Keratinocyte (primary cell): ENCODE measurements around the gene CHAF1A. TPM values are rescaled to one million over a fixed set of nuclear protein-coding genes. Genes with fewer than 3 reads are reported as not detected.

ENCODE experiments used
- DNase-seq: peaks from one replicate; pipeline ENCODE4 v3.0.0-alpha.2; 2011; ENCODE audit warnings: low read depth, missing footprints, low spot score
- FAIRE-seq: peaks from 2 replicates; lab custom pipeline; 2011; peaks lifted over from hg19 to GRCh38; lab: Jason Lieb, UNC
- H2AFZ ChIP-seq: 2 replicates; pipeline ENCODE4 v1.6.0; 2012; ENCODE audit warnings: low read length, control low read depth, inconsistent platforms; ENCODE audit not compliant: control insufficient read depth
- H3K27ac ChIP-seq: 2 replicates; pipeline ENCODE4 v1.5.1; 2011; ENCODE audit warnings: low read length; ENCODE audit not compliant: control insufficient read depth, insufficient read depth
- H3K27me3 ChIP-seq: 3 replicates; pipeline ENCODE4 v1.6.0; 2011; ENCODE audit warnings: low read length; ENCODE audit not compliant: control insufficient read depth, insufficient read depth; ENCODE audit errors: extremely low read depth
- H3K36me3 ChIP-seq, 2 experiments: 2 replicates in 1 of 2; 3 replicates in 1 of 2; pipeline ENCODE4 v1.5.1; 2011; ENCODE audit warnings: low read length in 2 of 2, mild to moderate bottlenecking in 1 of 2; ENCODE audit not compliant: control insufficient read depth in 2 of 2, insufficient read depth in 2 of 2; ENCODE audit errors: extremely low read depth in 1 of 2
- H3K4me1 ChIP-seq: 3 replicates; pipeline ENCODE4 v1.5.1; 2011; ENCODE audit warnings: low read length; ENCODE audit not compliant: control insufficient read depth, insufficient read depth; ENCODE audit errors: extremely low read depth
- H3K4me2 ChIP-seq: 3 replicates; pipeline ENCODE4 v1.6.0; 2011; ENCODE audit warnings: low read depth, low read length; ENCODE audit not compliant: control insufficient read depth, insufficient read depth; ENCODE audit errors: extremely low read depth
- H3K4me3 ChIP-seq, 3 experiments: fragments of 200-600 bp in 1 of 3; sonication (generic) in 1 of 3; 2 replicates in 2 of 3; 3 replicates in 1 of 3; pipeline ENCODE4 v1.5.1; 2011 to 2016; ENCODE audit warnings: low read length in 3 of 3, mild to moderate bottlenecking in 3 of 3, control low read depth in 2 of 3, inconsistent platforms in 1 of 3, low read depth in 1 of 3, mixed read lengths in 1 of 3, mixed run types in 1 of 3, moderate library complexity in 1 of 3; ENCODE audit not compliant: control insufficient read depth in 2 of 3, insufficient read depth in 2 of 3; ENCODE audit errors: extremely low read depth in 1 of 3
- H3K79me2 ChIP-seq: 2 replicates; pipeline ENCODE4 v1.6.0; 2012; ENCODE audit warnings: low read length; ENCODE audit not compliant: control insufficient read depth, insufficient read depth
- H3K9ac ChIP-seq: 3 replicates; pipeline ENCODE4 v1.6.0; 2011; ENCODE audit warnings: low read length; ENCODE audit not compliant: control insufficient read depth, insufficient read depth; ENCODE audit errors: extremely low read depth
- H3K9me1 ChIP-seq: 3 replicates; pipeline ENCODE4 v1.6.0; 2011; ENCODE audit warnings: low read length; ENCODE audit not compliant: control insufficient read depth, insufficient read depth; ENCODE audit errors: extremely low read depth
- H3K9me3 ChIP-seq: 2 replicates; pipeline ENCODE4 v1.5.1; 2012; ENCODE audit warnings: low read depth, low read length; ENCODE audit not compliant: control insufficient read depth
- H4K20me1 ChIP-seq: 3 replicates; pipeline ENCODE4 v1.6.0; 2011; ENCODE audit warnings: low read length; ENCODE audit not compliant: control insufficient read depth, insufficient read depth; ENCODE audit errors: extremely low read depth
- EZH2 ChIP-seq: IDR thresholded peaks from one replicate; pipeline ENCODE4 v1.6.1; 2012; ENCODE audit warnings: inconsistent platforms, mild to moderate bottlenecking, low read length, moderate library complexity
- dilution Hi-C: fragments of 300-500 bp; cut with MboI; formaldehyde crosslinking; loops from one replicate; pipeline ENCODE4 v1.7.0; 2020; ENCODE audit warnings: low sequenced_read_pairs; ENCODE audit not compliant: extremely low pct_ligation_motif_present
- polyA plus RNA-seq, 5 experiments: library from polyadenylated mRNA; depleted of rRNA in 3 of 5; stranded (reverse) in 3 of 5; stranded (forward) in 1 of 5; unstranded in 1 of 5; fragments of >200 nt; gene quantifications; 1 replicate in 1 of 5; 2 replicates in 3 of 5; 3 replicates in 1 of 5; pipeline versions ENCODE4 v1.2.1 to v1.2.3, GENCODE V29; 2011 to 2012; ENCODE audit warnings: missing spikeins in 2 of 5, low read depth in 1 of 5, low replicate concordance in 1 of 5
- TF ChIP-seq, protein P1 (sequence below), 3 experiments: IDR thresholded peaks in 1 of 3; conservative IDR thresholded peaks in 1 of 3; optimal IDR thresholded peaks in 1 of 3; 2 replicates in 2 of 3; 3 replicates in 1 of 3; pipeline versions ENCODE3 to v1.5.1; 2011; ENCODE audit warnings: low read length in 3 of 3, mild to moderate bottlenecking in 3 of 3, moderate library complexity in 2 of 3, control low read depth in 1 of 3, inconsistent platforms in 1 of 3; ENCODE audit not compliant: insufficient read depth in 2 of 3; ENCODE audit errors: extremely low read depth in 1 of 3

The CHAF1A gene
- polyA plus RNA-seq, 1 donor (not counting 4 experiments of a cell fraction or from before 2014, with no cell fraction given), result 10.6 TPM

DNA sequence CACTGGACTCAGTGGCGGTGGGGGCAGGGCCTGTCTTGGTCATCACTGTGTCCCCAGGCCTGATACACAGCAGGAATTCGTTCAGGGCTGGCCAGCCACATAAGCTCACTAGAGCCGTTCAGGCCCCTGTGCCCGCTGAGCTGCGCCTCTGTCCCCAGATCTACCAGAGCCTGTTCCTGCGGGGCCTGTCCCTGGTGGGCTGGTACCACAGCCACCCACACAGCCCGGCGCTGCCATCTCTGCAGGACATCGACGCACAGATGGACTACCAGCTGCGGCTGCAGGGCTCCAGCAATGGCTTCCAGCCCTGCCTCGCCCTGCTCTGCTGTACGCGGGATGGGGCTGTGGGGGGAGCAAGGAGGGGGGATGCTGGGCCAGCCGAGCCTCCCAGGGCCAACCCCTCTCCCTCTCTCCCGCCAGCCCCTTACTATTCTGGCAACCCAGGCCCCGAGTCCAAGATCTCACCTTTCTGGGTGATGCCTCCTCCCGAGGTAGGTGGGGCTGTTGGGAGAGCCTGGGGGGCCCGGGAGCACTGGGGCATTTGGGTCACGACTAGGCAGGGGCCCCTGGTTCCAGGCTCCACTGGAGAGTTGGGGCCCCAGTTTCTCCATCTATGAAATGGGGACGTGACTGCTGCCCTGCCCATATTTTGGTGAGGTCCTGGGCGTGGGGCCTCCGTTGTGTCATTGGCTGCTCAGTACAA, 45.2 kb upstream of the CHAF1A start:
- H3K4me2 ChIP-seq, result no peak overlapping the region
- H3K4me3 ChIP-seq, result no peak overlapping the region
- no peak overlapping the region for H3K27ac ChIP-seq
- no peaks in the 10 kb centered on the region for H3K79me2 ChIP-seq
- TF ChIP-seq, protein P1, sequence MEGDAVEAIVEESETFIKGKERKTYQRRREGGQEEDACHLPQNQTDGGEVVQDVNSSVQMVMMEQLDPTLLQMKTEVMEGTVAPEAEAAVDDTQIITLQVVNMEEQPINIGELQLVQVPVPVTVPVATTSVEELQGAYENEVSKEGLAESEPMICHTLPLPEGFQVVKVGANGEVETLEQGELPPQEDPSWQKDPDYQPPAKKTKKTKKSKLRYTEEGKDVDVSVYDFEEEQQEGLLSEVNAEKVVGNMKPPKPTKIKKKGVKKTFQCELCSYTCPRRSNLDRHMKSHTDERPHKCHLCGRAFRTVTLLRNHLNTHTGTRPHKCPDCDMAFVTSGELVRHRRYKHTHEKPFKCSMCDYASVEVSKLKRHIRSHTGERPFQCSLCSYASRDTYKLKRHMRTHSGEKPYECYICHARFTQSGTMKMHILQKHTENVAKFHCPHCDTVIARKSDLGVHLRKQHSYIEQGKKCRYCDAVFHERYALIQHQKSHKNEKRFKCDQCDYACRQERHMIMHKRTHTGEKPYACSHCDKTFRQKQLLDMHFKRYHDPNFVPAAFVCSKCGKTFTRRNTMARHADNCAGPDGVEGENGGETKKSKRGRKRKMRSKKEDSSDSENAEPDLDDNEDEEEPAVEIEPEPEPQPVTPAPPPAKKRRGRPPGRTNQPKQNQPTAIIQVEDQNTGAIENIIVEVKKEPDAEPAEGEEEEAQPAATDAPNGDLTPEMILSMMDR (optimal IDR thresholded peaks at IDR 0.05 in 1 of 3, IDR thresholded peaks at IDR 0.05 in 1 of 3, conservative IDR thresholded peaks at IDR 0.05 in 1 of 3; ENCODE audit: extremely low read depth in 1 of 3, insufficient read depth in 2 of 3, low read length in 3 of 3), result no peak
- TF ChIP-seq EZH2, result no peak
- H3K9me1 ChIP-seq, result no peaks in the 10 kb centered on the region
- DNase-seq (no peak), FAIRE-seq (no peak)
- no peaks in the 10 kb centered on the region for H3K27me3 ChIP-seq
- dilution Hi-C loops, result no loop called here
- H4K20me1 ChIP-seq, result no peaks in the 10 kb centered on the region
- H3K4me1 ChIP-seq, result no peaks in the 10 kb centered on the region
- no peak overlapping the region for H3K9ac ChIP-seq
- H3K36me3 ChIP-seq, result peaks cover 10 to 16% of the 10 kb centered on the region in 2 experiments
- no peak overlapping the region for H2AFZ ChIP-seq
- H3K9me3 ChIP-seq, result no peaks in the 10 kb centered on the region

DNA sequence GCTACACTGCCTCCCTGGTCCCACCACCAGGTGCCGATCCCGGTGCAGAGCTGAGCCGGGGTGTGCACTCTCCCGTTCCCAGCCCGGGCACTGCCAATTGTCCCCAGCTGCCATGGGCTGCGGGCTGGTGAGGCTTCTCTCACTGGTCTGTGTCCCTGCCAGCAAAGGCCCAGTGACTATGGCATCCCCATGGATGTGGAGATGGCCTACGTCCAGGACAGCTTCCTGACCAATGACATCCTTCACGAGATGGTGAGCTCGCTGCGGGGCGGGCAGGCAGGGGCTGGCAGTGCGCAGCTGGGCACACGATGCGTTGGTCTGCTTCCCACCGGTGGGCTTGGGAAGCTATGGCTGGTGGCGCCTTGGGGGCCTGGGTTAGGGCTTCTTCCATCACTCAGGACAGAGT, 44.5 kb upstream of the CHAF1A start:
- H3K4me1 ChIP-seq, result no peaks in the 10 kb centered on the region
- no peaks in the 10 kb centered on the region for H3K9me3 ChIP-seq
- peaks cover 11 to 22% of the 10 kb centered on the region in 2 experiments for H3K36me3 ChIP-seq
- H3K79me2 ChIP-seq, result no peaks in the 10 kb centered on the region
- dilution Hi-C loops, result no loop called here
- no peaks in the 10 kb centered on the region for H3K27me3 ChIP-seq
- DNase-seq (no peak), FAIRE-seq (no peak)
- H3K4me2 ChIP-seq, result no peak overlapping the region
- H3K4me3 ChIP-seq, result no peak overlapping the region
- no peaks in the 10 kb centered on the region for H3K9me1 ChIP-seq
- H3K27ac ChIP-seq, result no peak overlapping the region
- TF ChIP-seq EZH2, result no peak
- TF ChIP-seq, protein P1 (optimal IDR thresholded peaks at IDR 0.05 in 1 of 3, IDR thresholded peaks at IDR 0.05 in 1 of 3, conservative IDR thresholded peaks at IDR 0.05 in 1 of 3; ENCODE audit: extremely low read depth in 1 of 3, insufficient read depth in 2 of 3, low read length in 3 of 3), result no peak
- H4K20me1 ChIP-seq, result no peaks in the 10 kb centered on the region
- H2AFZ ChIP-seq, result no peak overlapping the region
- H3K9ac ChIP-seq, result no peak overlapping the region
